ENCODE results near the gene MCL1.

MCL1 gene

DNA sequence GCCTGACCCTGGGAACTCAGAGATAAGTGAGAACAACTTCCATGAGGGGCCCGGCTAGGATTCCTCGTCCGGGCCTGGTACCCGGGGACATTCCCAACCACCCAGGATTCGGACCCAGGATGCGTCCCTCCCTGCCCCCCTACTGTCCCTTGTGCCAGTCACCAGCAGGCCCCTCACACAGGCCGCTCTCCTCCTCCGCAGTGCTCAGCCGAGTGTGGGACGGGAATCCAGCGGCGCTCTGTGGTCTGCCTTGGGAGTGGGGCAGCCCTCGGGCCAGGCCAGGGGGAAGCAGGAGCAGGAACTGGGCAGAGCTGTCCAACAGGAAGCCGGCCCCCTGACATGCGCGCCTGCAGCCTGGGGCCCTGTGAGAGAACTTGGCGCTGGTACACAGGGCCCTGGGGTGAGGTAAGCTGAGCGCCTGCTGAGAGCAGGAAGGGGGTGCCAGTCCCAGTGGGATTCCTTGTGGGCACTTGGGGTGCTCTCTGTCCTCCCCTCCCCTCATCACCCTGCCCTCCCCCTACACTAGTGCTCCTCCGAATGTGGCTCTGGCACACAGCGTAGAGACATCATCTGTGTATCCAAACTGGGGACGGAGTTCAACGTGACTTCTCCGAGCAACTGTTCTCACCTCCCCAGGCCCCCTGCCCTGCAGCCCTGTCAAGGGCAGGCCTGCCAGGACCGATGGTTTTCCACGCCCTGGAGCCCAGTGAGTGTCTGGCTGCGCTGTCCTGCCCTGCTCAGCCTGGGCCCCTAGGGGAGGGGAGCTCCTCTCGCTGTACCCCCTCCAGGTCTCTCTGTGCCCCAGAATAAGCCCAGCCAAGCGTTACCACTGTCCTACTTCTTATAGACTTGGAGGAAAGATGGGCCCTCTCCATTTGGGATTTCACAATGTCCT is 20.4 kb downstream of the MCL1 start:
- no peak for FAIRE-seq
- no peak for DNase-seq (ENCODE audit: insufficient read length, low spot score)

- FAIRE-seq, result no peak
Measured at GRCh38 chr1:150558303-150558704, 21.1 kb downstream of the MCL1 start.

GRCh38 chr1:150557813-150558212 is 21.6 kb downstream of the MCL1 start:
- FAIRE-seq (no peak), DNase-seq (ENCODE audit: insufficient read length, low spot score) (no peak)

More at GRCh38 chr1:150558303-150558704, 21.1 kb downstream of the MCL1 start:
- DNase-seq (ENCODE audit: insufficient read length, low spot score), result no peak

DNA sequence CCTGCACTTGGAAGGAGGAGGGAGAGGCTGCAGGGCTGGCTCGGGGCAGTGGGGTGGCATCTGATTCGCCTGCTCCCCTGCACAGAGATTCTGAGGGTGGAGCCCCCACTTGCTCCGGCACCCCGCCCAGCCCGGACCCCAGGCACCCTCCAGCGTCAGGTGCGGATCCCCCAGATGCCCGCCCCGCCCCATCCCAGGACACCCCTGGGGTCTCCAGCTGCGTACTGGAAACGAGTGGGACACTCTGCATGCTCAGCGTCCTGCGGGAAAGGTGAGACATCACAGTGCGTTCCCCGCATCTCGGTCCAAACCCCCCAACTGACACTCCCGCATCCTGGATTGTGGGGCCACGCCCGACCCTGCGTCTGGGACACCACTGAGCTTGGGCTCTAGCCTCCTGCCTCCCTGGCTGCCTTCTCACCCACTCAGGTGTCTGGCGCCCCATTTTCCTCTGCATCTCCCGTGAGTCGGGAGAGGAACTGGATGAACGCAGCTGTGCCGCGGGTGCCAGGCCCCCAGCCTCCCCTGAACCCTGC is 22.3 kb downstream of the MCL1 start:
- DNase-seq (ENCODE audit: insufficient read length, low spot score) (no peak), FAIRE-seq (no peak)

DNA sequence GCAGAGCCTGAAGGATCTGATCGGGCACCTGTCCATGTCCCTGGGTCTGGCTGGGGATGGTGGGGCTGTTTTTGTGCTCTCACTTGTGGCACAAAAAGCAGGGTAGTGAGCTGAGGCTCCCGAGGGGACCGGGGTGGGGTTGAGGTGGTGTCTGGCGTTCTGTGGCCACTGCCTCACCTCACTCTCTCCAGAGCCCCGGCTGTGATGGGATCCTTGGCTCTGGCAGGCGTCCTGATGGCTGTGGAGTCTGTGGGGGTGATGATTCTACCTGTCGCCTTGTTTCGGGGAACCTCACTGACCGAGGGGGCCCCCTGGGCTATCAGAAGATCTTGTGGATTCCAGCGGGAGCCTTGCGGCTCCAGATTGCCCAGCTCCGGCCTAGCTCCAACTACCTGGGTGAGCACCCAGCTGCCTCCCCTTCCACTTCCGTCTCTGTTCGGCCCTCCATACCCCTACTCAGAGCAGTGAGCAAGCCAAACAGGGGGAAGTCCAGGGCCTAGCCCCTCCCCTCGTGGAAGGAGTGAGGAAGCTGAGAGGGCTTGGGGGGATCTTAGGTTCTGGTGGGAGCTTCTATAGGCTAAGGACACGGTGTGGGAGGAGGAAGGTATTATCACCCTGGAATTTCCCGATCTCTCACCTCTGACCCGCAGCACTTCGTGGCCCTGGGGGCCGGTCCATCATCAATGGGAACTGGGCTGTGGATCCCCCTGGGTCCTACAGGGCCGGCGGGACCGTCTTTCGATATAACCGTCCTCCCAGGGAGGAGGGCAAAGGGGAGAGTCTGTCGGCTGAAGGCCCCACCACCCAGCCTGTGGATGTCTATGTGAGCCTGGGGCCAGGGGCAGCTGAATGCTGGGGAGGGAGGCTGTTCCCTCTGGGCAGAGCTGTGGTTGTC is 23.2 kb downstream of the MCL1 start:
- FAIRE-seq, result no peak
- no peak for DNase-seq (ENCODE audit: insufficient read length, low spot score)

GRCh38 chr1:150555198-150555970 is 24.0 kb downstream of the MCL1 start:
- FAIRE-seq, result no peak
- DNase-seq (ENCODE audit: insufficient read length, low spot score), result no peak

GRCh38 chr1:150554086-150554452 is 25.3 kb downstream of the MCL1 start:
- DNase-seq (ENCODE audit: insufficient read length, low spot score) (no peak), FAIRE-seq (no peak)

- DNase-seq (ENCODE audit: insufficient read length, low spot score) (no peak), FAIRE-seq (no peak)
Measured at GRCh38 chr1:150553392-150554085, 25.9 kb downstream of the MCL1 start.

DNA sequence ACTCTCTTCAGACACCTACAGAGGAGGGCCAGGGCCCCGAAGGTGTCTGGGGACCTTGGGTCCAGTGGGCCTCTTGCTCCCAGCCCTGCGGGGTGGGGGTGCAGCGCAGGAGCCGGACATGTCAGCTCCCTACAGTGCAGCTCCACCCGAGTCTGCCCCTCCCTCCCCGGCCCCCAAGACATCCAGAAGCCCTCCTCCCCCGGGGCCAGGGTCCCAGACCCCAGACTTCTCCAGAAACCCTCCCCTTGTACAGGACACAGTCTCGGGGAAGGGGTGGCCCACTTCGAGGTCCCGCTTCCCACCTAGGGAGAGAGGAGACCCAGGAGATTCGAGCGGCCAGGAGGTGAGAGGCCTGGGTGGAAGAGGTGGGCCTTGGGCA is 26.5 kb downstream of the MCL1 start:
- no peak for DNase-seq (ENCODE audit: insufficient read length, low spot score)
- FAIRE-seq, result no peak

DNA sequence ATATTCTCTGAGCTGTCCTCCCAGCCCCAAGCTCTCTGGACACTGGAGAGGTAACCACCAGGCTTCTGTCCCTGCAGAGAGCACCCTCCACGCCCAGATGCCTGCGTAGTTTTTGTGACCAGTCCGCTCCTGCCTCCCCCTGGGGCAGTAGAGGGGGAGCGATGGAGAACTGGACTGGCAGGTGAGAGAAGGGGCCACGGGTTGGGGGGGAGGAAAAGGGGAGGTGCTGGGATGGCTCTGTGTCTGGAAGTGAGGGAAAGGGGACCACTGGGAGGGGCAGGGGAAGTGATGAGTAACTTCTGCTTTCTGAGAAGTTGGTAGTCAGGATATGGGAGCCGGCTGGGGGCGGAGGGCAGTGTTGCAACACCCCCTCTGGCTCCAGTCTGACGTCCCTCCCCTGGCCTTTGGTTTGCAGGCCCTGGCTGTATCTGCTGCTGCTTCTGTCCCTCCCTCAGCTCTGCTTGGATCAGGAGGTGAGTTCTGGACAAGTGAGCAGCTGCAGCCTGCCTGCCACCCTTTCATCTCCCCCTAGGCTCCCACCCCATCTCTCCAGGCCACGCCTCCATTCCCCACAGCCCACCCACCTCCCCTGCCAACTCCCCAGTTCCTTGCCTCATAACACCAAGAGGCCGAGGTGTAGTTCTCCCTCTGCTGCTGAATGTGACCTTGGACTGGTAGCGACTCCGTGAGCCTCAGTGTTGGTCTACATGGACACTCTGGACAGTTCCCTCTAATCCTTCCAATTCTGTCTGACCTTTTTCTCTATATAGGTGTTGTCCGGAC is 27.1 kb downstream of the MCL1 start:
- FAIRE-seq, result no peak
- no peak for DNase-seq (ENCODE audit: insufficient read length, low spot score)

- DNase-seq (ENCODE audit: insufficient read length, low spot score) (no peak), FAIRE-seq (no peak)
Measured at GRCh38 chr1:150551784-150552127, 27.7 kb downstream of the MCL1 start.

DNA sequence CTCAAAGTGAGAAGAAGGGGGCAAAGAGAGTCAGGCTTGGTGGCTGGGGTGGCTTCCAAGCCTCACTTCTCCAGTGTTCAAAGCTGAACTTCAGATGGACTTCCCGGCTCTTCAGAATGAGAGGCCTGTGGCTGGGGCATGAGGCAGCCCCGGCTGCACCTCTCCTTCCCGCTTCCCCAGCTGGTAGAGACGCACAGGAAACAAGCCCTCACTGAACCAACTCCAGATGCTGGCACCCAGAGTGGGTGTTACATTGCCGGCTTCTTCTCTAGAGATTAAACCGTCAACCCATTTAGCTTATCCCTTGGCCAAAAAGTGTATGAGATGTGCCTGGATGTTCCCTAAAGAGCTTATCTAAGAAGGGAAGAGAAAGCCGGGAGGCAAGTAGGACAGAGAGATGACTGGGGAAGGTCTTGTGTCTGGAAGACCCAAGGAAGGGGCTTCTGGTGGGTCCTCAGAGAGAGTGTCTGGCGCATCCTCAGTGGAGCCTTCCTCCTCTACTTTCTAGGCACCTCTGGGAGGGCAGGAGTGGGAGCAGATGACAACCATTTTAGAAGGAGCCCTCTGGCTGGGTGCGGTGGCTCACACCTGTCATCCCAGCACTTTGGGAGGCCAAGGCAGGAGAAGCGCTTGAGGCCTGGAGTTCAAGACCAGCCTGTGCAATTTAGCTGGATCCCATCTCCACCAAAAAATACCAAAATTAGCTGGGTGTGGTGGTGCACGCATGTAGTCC is 28.2 kb downstream of the MCL1 start:
- no peak for DNase-seq (ENCODE audit: insufficient read length, low spot score)
- no peak for FAIRE-seq

DNA sequence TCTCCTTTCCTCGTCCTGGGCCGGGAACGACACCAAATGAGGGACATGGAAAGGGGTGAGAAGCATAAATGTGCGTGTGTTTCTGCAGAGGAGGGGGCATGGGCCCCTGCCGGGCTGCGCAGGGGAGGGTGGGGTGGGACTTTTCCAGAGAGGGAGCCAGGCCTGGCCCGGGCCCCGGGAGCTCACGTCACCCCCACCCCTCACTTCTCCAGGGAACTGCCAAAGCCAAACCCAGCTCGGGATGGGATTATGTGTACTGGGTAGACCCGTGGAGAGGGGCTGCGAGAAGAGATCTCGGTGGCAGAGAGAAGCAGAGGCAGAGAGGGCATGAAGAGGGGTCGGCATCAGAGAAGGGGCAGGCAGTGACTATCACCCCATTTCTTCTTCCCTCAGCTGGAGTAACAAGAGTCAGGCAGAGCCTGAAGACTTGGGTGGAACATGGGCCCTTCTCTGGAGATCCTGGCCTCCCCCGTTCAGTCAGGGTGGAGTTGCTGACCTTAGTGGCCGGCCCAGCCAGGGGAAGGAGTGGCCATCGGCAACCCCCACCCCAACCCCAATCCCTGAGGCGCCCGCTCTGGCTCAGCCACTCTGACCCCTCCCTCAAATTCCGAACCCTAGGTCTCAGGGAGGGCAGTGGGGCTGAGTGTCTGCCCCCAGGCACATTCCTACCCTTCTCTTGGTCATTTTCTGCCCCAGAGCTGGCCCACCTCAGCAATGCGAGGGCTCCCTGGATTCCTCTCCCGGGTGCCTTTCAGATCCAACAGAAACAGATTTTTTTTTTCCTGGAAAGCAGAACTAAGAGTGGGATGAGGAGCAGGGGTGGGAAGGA is 29.0 kb downstream of the MCL1 start:
- FAIRE-seq, result no peak
- no peak for DNase-seq (ENCODE audit: insufficient read length, low spot score)

DNA sequence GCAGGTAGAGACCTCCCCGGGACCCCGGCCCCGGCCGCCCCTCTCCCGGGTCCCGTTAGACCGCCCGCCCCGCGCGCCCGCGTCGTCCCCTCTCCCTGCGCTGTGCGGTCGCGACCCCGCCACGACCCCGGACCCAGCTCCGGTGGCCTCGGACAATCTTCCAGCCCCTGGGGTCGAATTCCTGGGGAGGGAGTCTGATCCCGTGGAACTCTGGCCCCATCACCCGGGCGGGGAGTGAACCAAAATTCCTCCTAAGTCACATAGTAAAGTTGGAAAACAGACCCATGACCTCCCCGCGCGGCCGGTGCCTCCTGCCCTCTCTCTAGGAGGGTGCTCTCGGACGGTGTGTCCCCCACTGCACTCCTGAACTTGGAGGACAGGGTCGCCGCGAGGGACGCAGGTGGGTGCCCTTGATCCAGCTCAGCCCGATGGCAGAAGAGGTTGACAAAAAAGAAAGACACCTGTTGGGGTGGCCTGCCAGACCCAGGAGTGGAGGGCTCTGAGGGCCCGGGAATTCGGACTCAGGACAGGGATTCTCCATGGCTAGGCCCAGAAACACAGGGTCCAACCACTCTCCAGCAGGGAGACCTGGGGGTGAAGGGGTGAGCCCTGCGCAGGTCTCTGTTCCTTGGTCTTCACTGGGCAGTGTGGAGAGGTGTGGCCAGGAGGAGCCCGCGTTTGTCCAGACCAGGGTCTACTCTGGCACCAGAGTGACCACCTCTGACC is 29.8 kb downstream of the MCL1 start:
- FAIRE-seq (no peak), DNase-seq (ENCODE audit: insufficient read length, low spot score) (no peak)

DNA sequence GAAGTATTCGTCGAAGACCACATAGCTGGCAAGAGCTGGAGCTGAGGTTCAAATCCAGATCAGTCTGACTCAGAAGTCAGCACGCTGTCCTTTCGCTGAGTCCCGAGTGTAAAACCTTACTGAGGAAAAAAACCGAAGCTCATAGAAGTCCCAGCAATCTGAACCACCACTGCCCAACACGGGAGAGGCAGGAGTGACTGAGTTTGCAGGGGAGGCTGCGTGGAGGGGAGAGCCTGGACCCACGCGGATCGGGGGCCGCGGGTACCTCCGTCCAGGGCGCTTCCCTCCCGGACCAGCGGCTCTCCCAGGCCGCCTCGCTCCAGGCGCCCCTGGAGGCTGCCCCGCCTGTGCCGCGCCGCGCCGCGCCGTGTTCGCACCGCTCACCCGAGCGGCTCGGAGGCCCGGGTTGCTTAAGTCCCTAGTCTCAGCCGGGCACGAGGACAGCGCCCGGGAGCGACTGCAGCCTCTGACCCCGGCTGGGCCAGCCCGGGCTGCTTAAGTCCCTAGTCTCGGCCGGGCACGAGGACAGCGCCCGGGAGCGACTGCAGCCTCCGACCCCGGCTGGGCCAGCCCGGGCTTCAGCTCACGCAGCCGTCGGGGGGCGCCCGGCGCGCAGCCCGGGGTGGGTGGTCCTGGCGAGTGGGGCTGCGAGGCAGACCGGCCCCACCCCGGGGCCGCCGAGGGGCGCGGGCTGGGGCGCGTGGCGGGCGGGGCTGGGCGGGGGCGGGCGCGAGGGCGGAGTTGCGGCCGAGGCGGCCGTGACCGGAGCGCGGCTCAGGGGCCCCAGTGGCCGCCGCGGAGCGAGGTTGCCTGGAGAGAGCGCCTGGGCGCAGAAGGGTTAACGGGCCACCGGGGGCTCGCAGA is 30.5 kb downstream of the MCL1 start, which contains the start of gene ADAMTSL4:
Gene ADAMTSL4, plus strand, starts transcription at position 777 of the 864 bp plus-strand sequence. CDS start 2,881 bp downstream, outside the sequence.
- DNase-seq (ENCODE audit: insufficient read length, low spot score) (peak; percentile 70), FAIRE-seq (no peak)

- FAIRE-seq (no peak), DNase-seq (ENCODE audit: insufficient read length, low spot score) (no peak)
Measured at GRCh38 chr1:150548324-150548631, 31.1 kb downstream of the MCL1 start.
